AG04450 (cell line): Measurements from ENCODE around the gene TGFBR2. TPM values are rescaled to one million over a fixed set of nuclear protein-coding genes. Genes with fewer than 3 reads are reported as not detected.

Source experiments
- CTCF ChIA-PET: fragments of 300-600, 350-600 bp; formaldehyde crosslinking; extraction: SDS; loops from one replicate; lab custom pipeline; 2022; ENCODE audit warnings: antibody characterized with exemption, inconsistent platforms; lab: Charles Lee
- POLR2A ChIA-PET: fragments of 350-600 bp; formaldehyde crosslinking; extraction: SDS; loops from one replicate; lab custom pipeline; 2021; ENCODE audit warnings: antibody characterized with exemption, inconsistent platforms; lab: Yijun Ruan, JAX
- DNase-seq: peaks from one replicate; pipeline ENCODE4 v3.0.0-alpha.2; 2011; ENCODE audit warnings: low read depth, low spot score
- H3K27ac ChIP-seq: one replicate; pipeline ENCODE4 v1.5.1; 2012; ENCODE audit warnings: low read depth, low read length, control low read depth
- H3K27me3 ChIP-seq: one replicate; pipeline ENCODE4 v1.6.0; 2012; ENCODE audit warnings: low read length; ENCODE audit not compliant: control insufficient read depth, insufficient read depth
- H3K4me3 ChIP-seq: 2 replicates; pipeline ENCODE4 v1.5.1; 2011; ENCODE audit warnings: mild to moderate bottlenecking, low read depth, low read length, control low read depth
- H3K9me3 ChIP-seq: 2 replicates; pipeline ENCODE4 v1.5.1; 2012; ENCODE audit warnings: low read length; ENCODE audit not compliant: control insufficient read depth, insufficient read depth
- CTCF ChIP-seq: IDR thresholded peaks from 2 replicates; pipeline ENCODE4 v1.5.1; 2011; ENCODE audit warnings: low read depth, low read length, control low read depth, inconsistent platforms
- polyA plus RNA-seq: library from polyadenylated mRNA; depleted of rRNA; stranded (reverse); fragments of >200 nt; gene quantifications from 2 replicates; pipeline ENCODE4 v1.2.3, GENCODE V29; 2011

TGFBR2 gene
- polyA plus RNA-seq, 1 experiment = 158 TPM

- no peak for TF ChIP-seq CTCF
- Histone ChIP-seq H3K27me3 (no peaks in the 10 kb centered on the region), H3K9me3 (peaks cover 5% of the 10 kb centered on the region; the same call in 1 of the 2 replicates), H3K27ac (no peak overlapping the region), H3K4me3 (no peak overlapping the region)
- DNase-seq = no peak
- POLR2A ChIA-PET = no interaction called here
- CTCF ChIA-PET = no interaction called here
These were observed 1.4 kb upstream of the TGFBR2 start for GRCh38 chr3:30605005-30605404.

GRCh38 chr3:30605706-30606300 lies 598 bp upstream of the TGFBR2 start:
- H3K9me3 ChIP-seq = peaks cover 5% of the 10 kb centered on the region; the same call in 1 of the 2 replicates

DNA sequence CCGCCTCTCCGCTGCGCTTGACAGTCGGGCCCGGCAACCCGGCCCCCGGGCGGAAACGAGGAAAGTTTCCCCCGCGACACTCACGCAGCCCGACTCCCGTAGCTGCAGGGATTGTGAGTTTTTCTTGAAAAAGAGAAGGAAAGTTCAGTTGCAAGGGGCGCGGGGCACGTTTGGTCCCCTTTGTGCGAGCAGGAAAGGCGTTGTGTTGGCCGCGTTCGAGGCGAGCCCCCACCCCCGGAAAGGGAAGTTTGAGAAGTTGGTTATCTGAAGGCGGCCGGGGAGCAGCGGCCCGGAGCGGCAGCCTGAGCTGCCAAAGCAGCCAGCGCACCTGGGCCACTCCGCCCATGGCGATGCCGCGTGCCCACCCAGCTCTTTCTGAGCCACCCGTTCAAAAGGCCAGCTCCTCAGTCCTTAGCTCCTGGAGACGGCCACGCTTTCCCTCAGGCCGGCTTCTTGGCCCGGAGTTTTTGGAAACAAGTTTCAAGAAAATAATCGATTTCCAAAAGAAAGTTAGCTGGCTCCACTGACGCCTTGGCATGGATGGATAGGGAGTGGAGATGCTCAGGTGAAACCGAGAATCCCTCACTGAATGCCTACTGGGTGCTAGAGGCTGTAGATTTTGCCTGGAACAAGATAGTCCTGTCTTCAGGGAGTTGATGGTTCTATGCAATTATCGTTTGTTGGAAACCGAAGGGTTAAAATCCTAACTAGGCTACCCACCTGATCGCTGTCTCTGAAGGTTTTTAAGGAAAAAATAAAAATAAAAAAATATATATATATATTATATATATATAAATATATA lies 832 bp downstream of the TGFBR2 start:
- POLR2A ChIA-PET = interaction anchor here (0.7 to 2.5 kb wide), 8 partner anchors 9 to 114 kb away, joined by 3 to 12 read pairs (median 4); no protein-coding TSS in a partner anchor

More at GRCh38 chr3:30605706-30606300, 598 bp upstream of the TGFBR2 start:
- POLR2A ChIA-PET = interaction anchor here (0.6 to 2.5 kb wide), 16 partner anchors 8 to 332 kb away, joined by 3 to 12 read pairs (median 4); no protein-coding TSS in a partner anchor
- peak overlapping the region; percentile 54 for H3K27ac ChIP-seq
- DNase-seq = no peak
- no peak for TF ChIP-seq CTCF
- no peaks in the 10 kb centered on the region for H3K27me3 ChIP-seq
- peak overlapping the region; percentile 74 for H3K4me3 ChIP-seq
- CTCF ChIA-PET = interaction anchor here (0.7 to 2.0 kb wide), 8 partner anchors 8 to 563 kb away, joined by 3 to 5 read pairs (median 4); no protein-coding TSS in a partner anchor

DNA sequence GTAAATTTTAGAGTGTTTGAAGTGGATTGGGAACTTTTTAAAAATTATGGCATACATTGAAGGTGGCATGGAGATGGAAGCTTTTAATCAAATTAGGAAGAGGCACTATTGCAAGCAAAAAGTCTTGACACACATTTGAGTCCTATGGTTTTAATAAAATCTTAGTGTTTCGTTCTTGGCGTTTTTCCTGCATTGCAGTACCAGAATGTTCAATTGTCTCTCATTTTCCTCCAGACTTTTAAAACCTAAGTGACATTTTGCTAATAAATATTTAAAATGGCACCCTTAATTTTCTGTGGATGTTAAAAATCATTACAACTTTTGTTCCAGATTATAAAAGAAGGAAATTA lies 2.2 kb downstream of the TGFBR2 start:
- Histone ChIP-seq H3K9me3 (peaks cover 5% of the 10 kb centered on the region; the same call in 1 of the 2 replicates), H3K4me3 (peak overlapping the region; percentile 50), H3K27ac (no peak overlapping the region), H3K27me3 (no peaks in the 10 kb centered on the region)
- ChIA-PET CTCF (no interaction called here), POLR2A (no interaction called here)
- TF ChIP-seq CTCF = no peak
- DNase-seq = no peak

More for the DNA sequence above, 832 bp downstream of the TGFBR2 start:
- CTCF ChIA-PET = interaction anchor here (0.6 to 2.0 kb wide), 5 partner anchors 9 to 766 kb away, joined by 3 to 5 read pairs (median 4); no protein-coding TSS in a partner anchor
- no peak for DNase-seq
- H3K27ac ChIP-seq = peak overlapping the region; percentile 86
- TF ChIP-seq CTCF = no peak
- peak overlapping the region; percentile 74 for H3K4me3 ChIP-seq
- H3K9me3 ChIP-seq = peaks cover 5% of the 10 kb centered on the region; the same call in 1 of the 2 replicates
- no peaks in the 10 kb centered on the region for H3K27me3 ChIP-seq
